ENCODE data around the gene ADORA2A.

The ADORA2A gene

GRCh38 chr22:24398409-24398808 lies 29.0 kb upstream of the ADORA2A start:
- DNase-seq (ENCODE audit: low read depth in 1 of 2, low spot score in 1 of 2), result no peak
- Histone ChIP-seq H3K27me3 (ENCODE audit: insufficient read depth, poor library complexity, severe bottlenecking) (no peaks in the 10 kb centered on the region), H3K4me3 (replicated peaks; ENCODE audit: insufficient read depth, low read length) (no peak overlapping the region), H3K27ac (replicated peaks) (no peak overlapping the region)
- TF ChIP-seq REST (IDR thresholded peaks at IDR 0.05; ENCODE audit: insufficient replicate concordance, low read depth) (no peak), SPI1 (IDR thresholded peaks at IDR 0.05; ENCODE audit: borderline replicate concordance, low read depth) (no peak), GABPA (IDR thresholded peaks at IDR 0.05; ENCODE audit: low read depth) (no peak), POLR2AphosphoS5 (IDR thresholded peaks at IDR 0.05; ENCODE audit: low read depth) (no peak)
- TF ChIP-seq, protein P1, sequence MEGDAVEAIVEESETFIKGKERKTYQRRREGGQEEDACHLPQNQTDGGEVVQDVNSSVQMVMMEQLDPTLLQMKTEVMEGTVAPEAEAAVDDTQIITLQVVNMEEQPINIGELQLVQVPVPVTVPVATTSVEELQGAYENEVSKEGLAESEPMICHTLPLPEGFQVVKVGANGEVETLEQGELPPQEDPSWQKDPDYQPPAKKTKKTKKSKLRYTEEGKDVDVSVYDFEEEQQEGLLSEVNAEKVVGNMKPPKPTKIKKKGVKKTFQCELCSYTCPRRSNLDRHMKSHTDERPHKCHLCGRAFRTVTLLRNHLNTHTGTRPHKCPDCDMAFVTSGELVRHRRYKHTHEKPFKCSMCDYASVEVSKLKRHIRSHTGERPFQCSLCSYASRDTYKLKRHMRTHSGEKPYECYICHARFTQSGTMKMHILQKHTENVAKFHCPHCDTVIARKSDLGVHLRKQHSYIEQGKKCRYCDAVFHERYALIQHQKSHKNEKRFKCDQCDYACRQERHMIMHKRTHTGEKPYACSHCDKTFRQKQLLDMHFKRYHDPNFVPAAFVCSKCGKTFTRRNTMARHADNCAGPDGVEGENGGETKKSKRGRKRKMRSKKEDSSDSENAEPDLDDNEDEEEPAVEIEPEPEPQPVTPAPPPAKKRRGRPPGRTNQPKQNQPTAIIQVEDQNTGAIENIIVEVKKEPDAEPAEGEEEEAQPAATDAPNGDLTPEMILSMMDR (IDR thresholded peaks at IDR 0.05; ENCODE audit: insufficient read depth, low read length), result no peak

DNA sequence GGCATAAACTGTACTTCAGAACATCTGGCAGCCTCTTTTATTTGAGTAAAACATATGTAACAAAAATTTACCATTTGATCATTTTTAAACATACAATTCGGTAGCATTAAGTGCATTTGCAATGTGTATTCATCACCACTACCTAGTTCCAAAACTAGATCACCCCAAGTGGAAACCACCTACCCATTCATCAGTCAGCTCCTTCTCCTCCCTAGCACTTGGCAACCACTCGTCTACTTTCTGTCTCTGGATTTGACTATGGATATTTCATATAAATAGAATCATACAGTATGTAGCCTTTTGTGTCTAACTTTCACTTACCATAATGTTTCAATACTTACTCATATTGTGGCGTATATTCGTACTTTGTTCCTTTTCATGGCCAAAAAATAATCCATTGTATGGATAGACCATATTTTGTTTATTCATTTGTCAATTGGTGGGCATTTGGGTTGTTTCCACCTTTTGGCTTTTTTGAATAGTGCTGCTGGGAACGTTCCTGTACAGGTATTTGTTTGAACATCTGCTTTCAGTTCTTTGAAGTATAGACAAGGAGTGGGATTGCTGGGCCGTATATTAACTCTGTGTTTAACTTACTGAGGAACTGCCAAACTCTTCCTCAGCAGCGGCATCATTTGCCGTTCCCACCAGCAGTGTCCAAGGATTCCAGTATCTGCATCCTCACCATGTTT lies 27.2 kb upstream of the ADORA2A start:
- Histone ChIP-seq H3K27me3 (ENCODE audit: insufficient read depth, poor library complexity, severe bottlenecking) (no peaks in the 10 kb centered on the region), H3K4me3 (replicated peaks; ENCODE audit: insufficient read depth, low read length) (no peak overlapping the region), H3K27ac (replicated peaks) (no peak overlapping the region)
- TF ChIP-seq POLR2AphosphoS5 (IDR thresholded peaks at IDR 0.05; ENCODE audit: low read depth) (no peak), SPI1 (IDR thresholded peaks at IDR 0.05; ENCODE audit: borderline replicate concordance, low read depth) (no peak), GABPA (IDR thresholded peaks at IDR 0.05; ENCODE audit: low read depth) (no peak), REST (IDR thresholded peaks at IDR 0.05; ENCODE audit: insufficient replicate concordance, low read depth) (no peak)
- TF ChIP-seq, protein P1 (IDR thresholded peaks at IDR 0.05; ENCODE audit: insufficient read depth, low read length), result no peak
- no peak for DNase-seq (ENCODE audit: low read depth in 1 of 2, low spot score in 1 of 2)

GRCh38 chr22:24400726-24401596 lies 26.4 kb upstream of the ADORA2A start:
- no peak for DNase-seq (ENCODE audit: low read depth in 1 of 2, low spot score in 1 of 2)
- no peak for TF ChIP-seq SPI1 (IDR thresholded peaks at IDR 0.05; ENCODE audit: borderline replicate concordance, low read depth)
- no peak for TF ChIP-seq GABPA (IDR thresholded peaks at IDR 0.05; ENCODE audit: low read depth)
- TF ChIP-seq REST (IDR thresholded peaks at IDR 0.05; ENCODE audit: insufficient replicate concordance, low read depth), result no peak
- TF ChIP-seq, protein P1 (IDR thresholded peaks at IDR 0.05; ENCODE audit: insufficient read depth, low read length), result no peak
- TF ChIP-seq POLR2AphosphoS5 (IDR thresholded peaks at IDR 0.05; ENCODE audit: low read depth), result no peak
- no peak overlapping the region for H3K4me3 ChIP-seq (replicated peaks; ENCODE audit: insufficient read depth, low read length)
- H3K27ac ChIP-seq (replicated peaks), result no peak overlapping the region
- no peaks in the 10 kb centered on the region for H3K27me3 ChIP-seq (ENCODE audit: insufficient read depth, poor library complexity, severe bottlenecking)

Measured in HL-60 (cell line).